ENCODE measurements around the gene CSGALNACT2. TPM values are rescaled to one million over a fixed set of nuclear protein-coding genes. Genes with fewer than 3 reads are reported as not detected.

Gene CSGALNACT2
- total RNA-seq, 4 donors from 2014 or later = 29.1 to 43.3 (median 34.7) TPM

- TF ChIP-seq POLR2A (IDR thresholded peaks at IDR 0.05) (no peak), CTCF (IDR thresholded peaks at IDR 0.05) (no peak), EP300 (IDR thresholded peaks at IDR 0.05) (no peak)
- no peak overlapping the region for H3K4me3 ChIP-seq
- H3K36me3 ChIP-seq = no peaks in the 10 kb centered on the region
- H3K4me1 ChIP-seq = peaks cover 0 to 17% (median 7%) of the 10 kb centered on the region in 4 donors
- H3K27me3 ChIP-seq = no peaks in the 10 kb centered on the region
- H3K27ac ChIP-seq = peak overlapping the region in 1 of 4 donors; percentile 84
- H3K9me3 ChIP-seq = no peaks in the 10 kb centered on the region
- 76 to 85% methylated on average over 8 of the region's 8 CpGs for WGBS, 2 donors
- DNase-seq (ENCODE audit: low spot score in 2 of 2) = no peak
Observed at GRCh38 chr10:43128331-43128730, 9.9 kb upstream of the CSGALNACT2 start.

DNA sequence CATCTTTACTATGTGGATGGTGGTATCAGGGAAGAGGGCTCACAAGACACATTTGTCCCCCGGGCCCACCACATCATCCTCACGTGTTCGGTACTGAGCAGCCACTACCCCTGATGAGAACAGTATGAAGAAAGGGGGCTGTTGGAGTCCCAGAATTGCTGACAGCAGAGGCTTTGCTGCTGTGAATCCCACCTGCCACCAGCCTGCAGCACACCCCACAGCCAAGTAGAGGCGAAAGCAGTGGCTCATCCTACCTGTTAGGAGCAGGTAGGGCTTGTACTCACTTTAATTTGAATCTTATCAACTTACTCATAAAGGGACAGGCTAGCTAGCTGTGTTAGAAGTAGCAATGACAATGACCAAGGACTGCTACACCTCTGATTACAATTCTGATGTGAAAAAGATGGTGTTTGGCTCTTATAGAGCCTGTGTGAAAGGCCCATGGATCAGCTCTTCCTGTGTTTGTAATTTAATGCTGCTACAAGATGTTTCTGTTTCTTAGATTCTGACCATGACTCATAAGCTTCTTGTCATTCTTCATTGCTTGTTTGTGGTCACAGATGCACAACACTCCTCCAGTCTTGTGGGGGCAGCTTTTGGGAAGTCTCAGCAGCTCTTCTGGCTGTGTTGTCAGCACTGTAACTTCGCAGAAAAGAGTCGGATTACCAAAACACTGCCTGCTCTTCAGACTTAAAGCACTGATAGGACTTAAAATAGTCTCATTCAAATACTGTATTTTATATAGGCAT, 9.1 kb upstream of the CSGALNACT2 start:
- WGBS, 2 donors = 65 to 72% methylated on average over 6 of the region's 6 CpGs
- Histone ChIP-seq H3K4me3 (no peak overlapping the region), H3K27ac (peak overlapping the region in 2 of 4 donors; percentile 59 to 84)

DNA sequence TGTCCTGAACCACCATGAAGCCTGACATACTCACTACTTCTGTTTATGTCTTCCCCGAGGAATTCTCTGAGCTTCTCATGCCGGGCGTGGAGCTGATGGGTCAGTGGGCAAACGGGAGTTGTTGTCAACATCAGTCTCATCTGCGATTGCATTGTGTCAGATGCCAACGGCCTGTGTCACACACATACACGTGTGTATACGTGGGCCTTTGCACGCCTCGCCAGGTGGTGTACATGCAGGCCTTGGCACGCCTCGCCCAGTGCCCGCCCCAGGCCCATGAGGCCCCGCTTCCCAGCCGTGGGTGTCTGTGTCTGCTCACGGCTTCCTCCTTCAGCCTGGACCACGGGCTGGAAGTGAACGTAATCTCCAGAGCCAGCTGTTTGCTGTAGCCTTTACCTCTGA, 7.5 kb upstream of the CSGALNACT2 start:
- no peak overlapping the region for H3K27ac ChIP-seq
- DNase-seq (ENCODE audit: low spot score in 2 of 2) = no peak
- H3K4me3 ChIP-seq = no peak overlapping the region
- H3K27me3 ChIP-seq = no peaks in the 10 kb centered on the region
- no peaks in the 10 kb centered on the region for H3K36me3 ChIP-seq
- TF ChIP-seq POLR2A (IDR thresholded peaks at IDR 0.05) (no peak), EP300 (IDR thresholded peaks at IDR 0.05) (no peak), CTCF (IDR thresholded peaks at IDR 0.05) (no peak)
- H3K9me3 ChIP-seq = no peaks in the 10 kb centered on the region
- peaks cover 0 to 17% (median 7%) of the 10 kb centered on the region in 4 donors for H3K4me1 ChIP-seq
- WGBS, 2 donors = 84 to 87% methylated on average over 18 of the region's 18 CpGs

More for the DNA sequence above, 9.1 kb upstream of the CSGALNACT2 start:
- no peak for DNase-seq (ENCODE audit: low spot score in 2 of 2)
- TF ChIP-seq CTCF (IDR thresholded peaks at IDR 0.05) = no peak
- no peak for TF ChIP-seq POLR2A (IDR thresholded peaks at IDR 0.05)
- peak in 1 of 2 donors; percentile 22 for TF ChIP-seq EP300 (IDR thresholded peaks at IDR 0.05)
- no peaks in the 10 kb centered on the region for H3K36me3 ChIP-seq
- no peaks in the 10 kb centered on the region for H3K27me3 ChIP-seq
- peaks cover 0 to 17% (median 7%) of the 10 kb centered on the region in 4 donors for H3K4me1 ChIP-seq
- H3K9me3 ChIP-seq = no peaks in the 10 kb centered on the region

GRCh38 chr10:43131256-43131655, 7.0 kb upstream of the CSGALNACT2 start:
- H3K4me1 ChIP-seq = peaks cover 0 to 18% (median 8%) of the 10 kb centered on the region in 4 donors
- no peaks in the 10 kb centered on the region for H3K36me3 ChIP-seq
- no peak overlapping the region for H3K4me3 ChIP-seq
- 75 to 79% methylated on average over 11 of the region's 11 CpGs for WGBS, 2 donors
- H3K27me3 ChIP-seq = no peaks in the 10 kb centered on the region
- H3K27ac ChIP-seq = no peak overlapping the region
- no peaks in the 10 kb centered on the region for H3K9me3 ChIP-seq
- TF ChIP-seq EP300 (IDR thresholded peaks at IDR 0.05) (no peak), POLR2A (IDR thresholded peaks at IDR 0.05) (no peak), CTCF (IDR thresholded peaks at IDR 0.05) (no peak)
- DNase-seq (ENCODE audit: low spot score in 2 of 2) = peak in 1 of 2 donors; percentile 0

GRCh38 chr10:43131906-43132305, 6.3 kb upstream of the CSGALNACT2 start:
- Histone ChIP-seq H3K27ac (no peak overlapping the region), H3K27me3 (no peaks in the 10 kb centered on the region), H3K9me3 (no peaks in the 10 kb centered on the region), H3K36me3 (no peaks in the 10 kb centered on the region), H3K4me1 (peaks cover 0 to 25% (median 11%) of the 10 kb centered on the region in 4 donors), H3K4me3 (no peak overlapping the region)
- 90 to 100% methylated on average over 5 to 6 of the region's 6 CpGs for WGBS, 2 donors
- DNase-seq (ENCODE audit: low spot score in 2 of 2) = peak in 1 of 2 donors; percentile 2
- no peak for TF ChIP-seq POLR2A (IDR thresholded peaks at IDR 0.05)
- TF ChIP-seq EP300 (IDR thresholded peaks at IDR 0.05) = no peak
- TF ChIP-seq CTCF (IDR thresholded peaks at IDR 0.05) = no peak
